Memory B cell (primary cell): ENCODE measurements around the gene CEP170B.

Experiments
- ATAC-seq: fragments of 150-1000 bp; cut with Tn5 transposase; 2 replicates; pipeline ENCODE4 v1.10.0; 2021; ENCODE audit warnings: low read depth, mild to moderate bottlenecking, moderate library complexity
- DNase-seq, 2 donors: peaks; one replicate each; pipeline ENCODE4 v3.0.0; 2022; ENCODE audit warnings: low spot score in 2 of 2
- H3K27ac Mint-ChIP-seq: one replicate; pipeline ENCODE4 v1.8.0; 2022; ENCODE audit warnings: mild to moderate bottlenecking, moderate library complexity, mixed read lengths
- H3K27me3 Mint-ChIP-seq: one replicate; pipeline ENCODE4 v1.8.0; 2022; ENCODE audit warnings: mixed read lengths
- H3K36me3 Mint-ChIP-seq: one replicate; pipeline ENCODE4 v1.8.0; 2022; ENCODE audit warnings: mild to moderate bottlenecking, mixed read lengths
- H3K4me1 Mint-ChIP-seq: one replicate; pipeline ENCODE4 v1.8.0; 2022; ENCODE audit warnings: mixed read lengths
- H3K4me3 Mint-ChIP-seq: one replicate; pipeline ENCODE4 v1.8.0; 2022; ENCODE audit warnings: mild to moderate bottlenecking, moderate library complexity, mixed read lengths
- H3K9me3 Mint-ChIP-seq: one replicate; pipeline ENCODE4 v1.8.0; 2022; ENCODE audit warnings: mixed read lengths

Gene CEP170B

GRCh38 chr14:104875811-104876210 lies 10.7 kb downstream of the CEP170B start:
- no peak for ATAC-seq
- Mint-ChIP-seq H3K36me3 (no peaks in the 10 kb centered on the region), H3K4me3 (no peak overlapping the region), H3K4me1 (peaks cover 15% of the 10 kb centered on the region), H3K27ac (no peak overlapping the region), H3K9me3 (no peaks in the 10 kb centered on the region), H3K27me3 (peaks cover 19% of the 10 kb centered on the region)
- no peak for DNase-seq

- DNase-seq (no peak), ATAC-seq (peak; percentile 81)
- H3K27ac Mint-ChIP-seq, result no peak overlapping the region
- no peak overlapping the region for H3K4me3 Mint-ChIP-seq
- no peaks in the 10 kb centered on the region for H3K9me3 Mint-ChIP-seq
- H3K36me3 Mint-ChIP-seq, result no peaks in the 10 kb centered on the region
- H3K27me3 Mint-ChIP-seq, result peaks cover 21% of the 10 kb centered on the region
- peaks cover 15% of the 10 kb centered on the region for H3K4me1 Mint-ChIP-seq
Measured at GRCh38 chr14:104876251-104876699, 11.2 kb downstream of the CEP170B start.

GRCh38 chr14:104877066-104877805 lies 12.2 kb downstream of the CEP170B start:
- peaks cover 15% of the 10 kb centered on the region for H3K4me1 Mint-ChIP-seq
- no peak overlapping the region for H3K4me3 Mint-ChIP-seq
- no peak overlapping the region for H3K27ac Mint-ChIP-seq
- H3K27me3 Mint-ChIP-seq, result peaks cover 17% of the 10 kb centered on the region
- DNase-seq, result no peak
- H3K9me3 Mint-ChIP-seq, result no peaks in the 10 kb centered on the region
- ATAC-seq, result no peak
- H3K36me3 Mint-ChIP-seq, result no peaks in the 10 kb centered on the region

GRCh38 chr14:104877806-104878550 lies 12.9 kb downstream of the CEP170B start:
- Mint-ChIP-seq H3K36me3 (no peaks in the 10 kb centered on the region), H3K4me3 (no peak overlapping the region), H3K4me1 (peaks cover 9% of the 10 kb centered on the region), H3K27me3 (peaks cover 13% of the 10 kb centered on the region), H3K9me3 (no peaks in the 10 kb centered on the region), H3K27ac (no peak overlapping the region)
- ATAC-seq (no peak), DNase-seq (no peak)

GRCh38 chr14:104878582-104878981 lies 13.5 kb downstream of the CEP170B start:
- Mint-ChIP-seq H3K4me3 (no peak overlapping the region), H3K27me3 (peaks cover 10% of the 10 kb centered on the region), H3K4me1 (peaks cover 4% of the 10 kb centered on the region), H3K36me3 (no peaks in the 10 kb centered on the region), H3K9me3 (no peaks in the 10 kb centered on the region), H3K27ac (no peak overlapping the region)
- DNase-seq (no peak), ATAC-seq (no peak)

GRCh38 chr14:104879201-104879982 lies 14.3 kb downstream of the CEP170B start:
- Mint-ChIP-seq H3K27ac (no peak overlapping the region), H3K36me3 (no peaks in the 10 kb centered on the region), H3K27me3 (peaks cover 10% of the 10 kb centered on the region), H3K4me1 (peaks cover 4% of the 10 kb centered on the region), H3K4me3 (no peak overlapping the region), H3K9me3 (no peaks in the 10 kb centered on the region)
- ATAC-seq, result no peak
- DNase-seq, result no peak

- ATAC-seq (no peak), DNase-seq (no peak)
- no peaks in the 10 kb centered on the region for H3K36me3 Mint-ChIP-seq
- H3K4me3 Mint-ChIP-seq, result no peak overlapping the region
- H3K4me1 Mint-ChIP-seq, result peaks cover 4% of the 10 kb centered on the region
- H3K27ac Mint-ChIP-seq, result no peak overlapping the region
- H3K27me3 Mint-ChIP-seq, result peaks cover 10% of the 10 kb centered on the region
- no peaks in the 10 kb centered on the region for H3K9me3 Mint-ChIP-seq
Measured at GRCh38 chr14:104879983-104880565, 15.0 kb downstream of the CEP170B start.

- H3K9me3 Mint-ChIP-seq, result no peaks in the 10 kb centered on the region
- no peak overlapping the region for H3K4me3 Mint-ChIP-seq
- H3K27me3 Mint-ChIP-seq, result peaks cover 11% of the 10 kb centered on the region
- ATAC-seq (no peak), DNase-seq (no peak)
- no peaks in the 10 kb centered on the region for H3K36me3 Mint-ChIP-seq
- H3K4me1 Mint-ChIP-seq, result peaks cover 4% of the 10 kb centered on the region
- H3K27ac Mint-ChIP-seq, result no peak overlapping the region
Measured at GRCh38 chr14:104880584-104881210, 15.6 kb downstream of the CEP170B start.

GRCh38 chr14:104881369-104881979 lies 16.4 kb downstream of the CEP170B start:
- Mint-ChIP-seq H3K36me3 (no peaks in the 10 kb centered on the region), H3K4me3 (no peak overlapping the region), H3K27ac (no peak overlapping the region), H3K4me1 (peaks cover 4% of the 10 kb centered on the region), H3K27me3 (peaks cover 12% of the 10 kb centered on the region), H3K9me3 (no peaks in the 10 kb centered on the region)
- ATAC-seq (no peak), DNase-seq (no peak)

- DNase-seq, result no peak
- H3K27me3 Mint-ChIP-seq, result peaks cover 12% of the 10 kb centered on the region
- no peaks in the 10 kb centered on the region for H3K9me3 Mint-ChIP-seq
- H3K27ac Mint-ChIP-seq, result no peak overlapping the region
- no peaks in the 10 kb centered on the region for H3K36me3 Mint-ChIP-seq
- H3K4me1 Mint-ChIP-seq, result peaks cover 3% of the 10 kb centered on the region
- ATAC-seq, result peak; percentile 67
- H3K4me3 Mint-ChIP-seq, result no peak overlapping the region
Measured at GRCh38 chr14:104882325-104882973, 17.4 kb downstream of the CEP170B start.

- H3K4me3 Mint-ChIP-seq, result no peak overlapping the region
- no peaks in the 10 kb centered on the region for H3K9me3 Mint-ChIP-seq
- no peak overlapping the region for H3K27ac Mint-ChIP-seq
- peaks cover 3% of the 10 kb centered on the region for H3K4me1 Mint-ChIP-seq
- DNase-seq (no peak), ATAC-seq (no peak)
- H3K36me3 Mint-ChIP-seq, result no peaks in the 10 kb centered on the region
- peaks cover 12% of the 10 kb centered on the region for H3K27me3 Mint-ChIP-seq
Measured at GRCh38 chr14:104882991-104883660, 18.1 kb downstream of the CEP170B start.

- no peak overlapping the region for H3K27ac Mint-ChIP-seq
- H3K9me3 Mint-ChIP-seq, result no peaks in the 10 kb centered on the region
- peaks cover 3% of the 10 kb centered on the region for H3K4me1 Mint-ChIP-seq
- no peak overlapping the region for H3K4me3 Mint-ChIP-seq
- no peak for ATAC-seq
- DNase-seq, result no peak
- H3K36me3 Mint-ChIP-seq, result no peaks in the 10 kb centered on the region
- peaks cover 12% of the 10 kb centered on the region for H3K27me3 Mint-ChIP-seq
Measured at GRCh38 chr14:104883681-104884361, 18.8 kb downstream of the CEP170B start.
